Measurements from ENCODE around the gene KRT23.

KRT23 gene, protein sequence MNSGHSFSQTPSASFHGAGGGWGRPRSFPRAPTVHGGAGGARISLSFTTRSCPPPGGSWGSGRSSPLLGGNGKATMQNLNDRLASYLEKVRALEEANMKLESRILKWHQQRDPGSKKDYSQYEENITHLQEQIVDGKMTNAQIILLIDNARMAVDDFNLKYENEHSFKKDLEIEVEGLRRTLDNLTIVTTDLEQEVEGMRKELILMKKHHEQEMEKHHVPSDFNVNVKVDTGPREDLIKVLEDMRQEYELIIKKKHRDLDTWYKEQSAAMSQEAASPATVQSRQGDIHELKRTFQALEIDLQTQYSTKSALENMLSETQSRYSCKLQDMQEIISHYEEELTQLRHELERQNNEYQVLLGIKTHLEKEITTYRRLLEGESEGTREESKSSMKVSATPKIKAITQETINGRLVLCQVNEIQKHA

DNA sequence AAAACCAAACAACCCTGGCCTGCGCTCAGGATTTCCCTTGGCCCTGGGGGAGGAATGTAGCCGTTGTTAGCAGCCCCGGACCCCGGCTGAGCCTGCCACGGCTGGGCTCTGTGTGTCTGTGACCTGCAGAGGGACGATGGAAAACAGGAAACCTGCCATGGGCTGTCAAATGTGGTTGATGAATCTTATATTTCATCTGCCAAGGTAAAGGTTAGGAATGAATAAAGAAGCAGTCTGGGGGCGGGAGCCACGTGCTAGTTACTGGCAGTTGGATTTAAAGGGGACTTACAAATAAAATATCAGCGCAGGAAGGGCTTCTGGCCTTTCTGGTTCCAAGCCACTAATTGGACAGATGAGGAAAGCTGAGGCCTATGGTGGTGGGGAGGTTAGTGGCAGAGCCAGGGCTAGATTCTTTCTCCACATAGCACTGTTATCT, at the start of gene KRT23:
Gene KRT23 (minus strand): TSS at position 263 of the 436 bp plus-strand sequence. CDS start 1,043 bp downstream, outside the sequence.
- DNase-seq = no peak
- no peaks in the 10 kb centered on the region for H3K36me3 ChIP-seq
- H3K9me3 ChIP-seq (ENCODE audit: severe bottlenecking) = peaks cover 2% of the 10 kb centered on the region
- H3K27me3 ChIP-seq (ENCODE audit: insufficient read depth, low read depth, severe bottlenecking) = peaks cover under 1% of the 10 kb centered on the region
- TF ChIP-seq, protein P1, sequence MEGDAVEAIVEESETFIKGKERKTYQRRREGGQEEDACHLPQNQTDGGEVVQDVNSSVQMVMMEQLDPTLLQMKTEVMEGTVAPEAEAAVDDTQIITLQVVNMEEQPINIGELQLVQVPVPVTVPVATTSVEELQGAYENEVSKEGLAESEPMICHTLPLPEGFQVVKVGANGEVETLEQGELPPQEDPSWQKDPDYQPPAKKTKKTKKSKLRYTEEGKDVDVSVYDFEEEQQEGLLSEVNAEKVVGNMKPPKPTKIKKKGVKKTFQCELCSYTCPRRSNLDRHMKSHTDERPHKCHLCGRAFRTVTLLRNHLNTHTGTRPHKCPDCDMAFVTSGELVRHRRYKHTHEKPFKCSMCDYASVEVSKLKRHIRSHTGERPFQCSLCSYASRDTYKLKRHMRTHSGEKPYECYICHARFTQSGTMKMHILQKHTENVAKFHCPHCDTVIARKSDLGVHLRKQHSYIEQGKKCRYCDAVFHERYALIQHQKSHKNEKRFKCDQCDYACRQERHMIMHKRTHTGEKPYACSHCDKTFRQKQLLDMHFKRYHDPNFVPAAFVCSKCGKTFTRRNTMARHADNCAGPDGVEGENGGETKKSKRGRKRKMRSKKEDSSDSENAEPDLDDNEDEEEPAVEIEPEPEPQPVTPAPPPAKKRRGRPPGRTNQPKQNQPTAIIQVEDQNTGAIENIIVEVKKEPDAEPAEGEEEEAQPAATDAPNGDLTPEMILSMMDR (IDR thresholded peaks at IDR 0.05; ENCODE audit: low read depth, low read length) = no peak
- no peak within 1 kb of the TSS for H3K4me3 ChIP-seq (ENCODE audit: low read depth, low read length)
- no peak within 1 kb of the TSS for H3K27ac ChIP-seq

DNA sequence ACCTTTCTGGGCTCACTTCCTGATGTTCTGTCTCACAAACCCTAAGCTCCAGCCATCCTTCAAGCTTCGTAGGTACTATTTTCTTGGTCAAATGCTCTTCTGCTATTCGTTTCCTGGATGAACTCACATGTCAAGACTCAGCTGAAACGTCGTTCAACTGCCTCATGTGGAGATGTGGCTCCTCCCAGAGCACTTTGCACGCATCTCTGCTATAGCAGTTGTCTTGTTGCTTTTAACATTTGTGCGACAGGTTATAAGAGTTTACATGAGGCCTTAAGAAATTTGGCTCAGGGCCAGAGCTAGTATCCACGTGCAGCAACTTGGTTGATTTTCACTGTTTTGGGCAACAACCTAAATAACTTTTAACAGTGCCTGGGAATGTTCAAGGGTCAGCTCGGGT, 49.5 kb upstream of the KRT23 start:
- no peaks in the 10 kb centered on the region for H3K27me3 ChIP-seq (ENCODE audit: insufficient read depth, low read depth, severe bottlenecking)
- H3K27ac ChIP-seq = no peak overlapping the region
- peaks cover 9% of the 10 kb centered on the region for H3K9me3 ChIP-seq (ENCODE audit: severe bottlenecking)
- no peak overlapping the region for H3K4me3 ChIP-seq (ENCODE audit: low read depth, low read length)
- TF ChIP-seq, protein P1 (IDR thresholded peaks at IDR 0.05; ENCODE audit: low read depth, low read length) = no peak
- DNase-seq = no peak
- H3K36me3 ChIP-seq = no peaks in the 10 kb centered on the region

DNA sequence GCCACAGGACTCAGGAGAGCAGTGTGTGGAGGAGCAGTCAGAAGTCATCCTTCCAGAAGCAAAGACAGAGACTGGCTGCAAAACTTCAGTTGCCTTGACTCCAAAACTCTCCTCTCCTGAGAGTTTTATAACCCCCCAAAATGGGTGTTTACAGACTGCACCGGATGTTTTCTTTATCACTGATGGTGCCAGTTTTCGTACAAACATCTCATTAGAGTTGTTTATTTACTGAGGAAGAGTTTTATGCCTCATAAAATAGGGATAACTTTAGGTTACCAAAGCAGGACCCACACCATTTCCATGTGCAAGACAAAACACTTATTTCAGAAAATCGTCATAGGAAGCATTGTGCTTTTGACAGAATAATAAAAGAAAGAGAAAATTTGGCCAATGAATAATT, 46.8 kb upstream of the KRT23 start, which contains the start of gene KRT40:
Gene KRT40 (minus strand): TSS at position 101 of the 400 bp plus-strand sequence. CDS start 53 bp downstream, at position 48.
- Histone ChIP-seq H3K4me3 (ENCODE audit: low read depth, low read length) (no peak within 1 kb of the TSS), H3K27ac (no peak within 1 kb of the TSS), H3K27me3 (ENCODE audit: insufficient read depth, low read depth, severe bottlenecking) (no peaks in the 10 kb centered on the region), H3K9me3 (ENCODE audit: severe bottlenecking) (no peaks in the 10 kb centered on the region), H3K36me3 (no peaks in the 10 kb centered on the region)
- no peak for DNase-seq
- TF ChIP-seq, protein P1 (IDR thresholded peaks at IDR 0.05; ENCODE audit: low read depth, low read length) = no peak

DNA sequence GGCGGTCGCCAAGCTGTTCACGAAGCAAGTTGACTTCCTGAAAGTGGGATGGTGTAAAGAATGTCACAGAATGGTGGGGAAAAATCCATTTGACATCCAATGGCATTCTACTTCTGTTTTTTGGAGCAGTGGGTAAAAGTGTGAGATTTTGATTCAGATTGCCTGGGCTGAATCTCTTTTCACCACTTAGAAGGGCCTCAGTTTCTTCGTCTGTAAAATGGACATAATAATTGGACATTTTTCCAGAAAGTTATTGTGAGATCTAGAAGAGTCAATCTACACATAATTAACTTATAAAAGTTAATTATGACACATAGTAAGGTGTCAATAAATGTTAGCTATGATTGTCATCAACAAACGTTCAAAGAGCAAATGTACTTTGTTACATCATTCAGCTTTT, 43.7 kb upstream of the KRT23 start:
- H3K27ac ChIP-seq = peak overlapping the region; percentile 75
- no peaks in the 10 kb centered on the region for H3K27me3 ChIP-seq (ENCODE audit: insufficient read depth, low read depth, severe bottlenecking)
- no peaks in the 10 kb centered on the region for H3K9me3 ChIP-seq (ENCODE audit: severe bottlenecking)
- no peaks in the 10 kb centered on the region for H3K36me3 ChIP-seq
- TF ChIP-seq, protein P1 (IDR thresholded peaks at IDR 0.05; ENCODE audit: low read depth, low read length) = no peak
- peak overlapping the region; percentile 37 for H3K4me3 ChIP-seq (ENCODE audit: low read depth, low read length)
- DNase-seq = no peak

DNA sequence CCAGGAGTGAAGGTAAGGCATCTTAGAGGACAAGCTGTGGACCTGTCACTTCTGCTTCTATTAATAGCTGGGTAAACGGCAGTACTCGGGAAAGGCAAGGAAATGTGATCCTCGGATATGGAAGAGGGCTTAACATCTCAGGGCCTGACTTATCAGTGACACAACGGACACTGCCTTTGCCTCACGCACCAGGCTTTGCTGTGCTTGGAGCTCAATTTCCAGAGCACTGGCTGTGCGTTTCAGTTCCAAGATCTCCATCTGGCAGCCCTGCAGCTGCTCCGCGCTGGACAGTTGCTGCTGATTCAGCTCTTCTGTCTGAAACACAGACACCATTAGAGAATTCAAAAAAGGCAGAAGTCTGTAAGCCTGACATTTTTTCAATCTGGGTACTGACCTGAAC, 43.1 kb upstream of the KRT23 start:
- TF ChIP-seq, protein P1 (IDR thresholded peaks at IDR 0.05; ENCODE audit: low read depth, low read length) = no peak
- no peaks in the 10 kb centered on the region for H3K36me3 ChIP-seq
- H3K9me3 ChIP-seq (ENCODE audit: severe bottlenecking) = no peaks in the 10 kb centered on the region
- peak overlapping the region; percentile 75 for H3K27ac ChIP-seq
- no peaks in the 10 kb centered on the region for H3K27me3 ChIP-seq (ENCODE audit: insufficient read depth, low read depth, severe bottlenecking)
- peak overlapping the region; percentile 37 for H3K4me3 ChIP-seq (ENCODE audit: low read depth, low read length)
- DNase-seq = peak; percentile 93

Data from WERI-Rb-1 (cell line).